Measurements from ENCODE around the gene CHD9NB.

DNA sequence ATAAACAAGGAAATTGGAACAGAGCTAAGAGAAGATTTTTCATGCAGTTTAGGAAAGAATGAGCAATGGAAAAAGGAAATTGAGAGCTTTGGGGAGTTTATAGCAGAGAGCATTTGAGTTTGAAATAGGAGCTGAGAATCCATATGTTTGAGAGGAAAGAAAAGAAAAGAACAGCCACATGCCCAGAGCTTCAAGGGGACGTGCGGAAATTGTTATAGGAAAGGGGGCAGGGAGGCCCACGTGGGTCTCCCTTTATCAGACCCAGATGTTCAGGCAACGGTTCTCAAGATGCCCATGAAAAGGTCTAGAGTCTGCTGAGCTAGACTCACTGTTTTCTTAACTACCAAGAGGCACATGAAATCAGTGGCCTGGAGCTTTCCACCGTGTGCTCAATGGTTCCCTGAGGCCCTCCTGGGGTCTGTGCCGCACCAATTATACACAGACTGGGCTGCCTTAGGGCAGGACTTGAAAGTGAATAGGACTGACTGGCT lies 33.3 kb upstream of the CHD9NB start:
- TF ChIP-seq, protein P1, sequence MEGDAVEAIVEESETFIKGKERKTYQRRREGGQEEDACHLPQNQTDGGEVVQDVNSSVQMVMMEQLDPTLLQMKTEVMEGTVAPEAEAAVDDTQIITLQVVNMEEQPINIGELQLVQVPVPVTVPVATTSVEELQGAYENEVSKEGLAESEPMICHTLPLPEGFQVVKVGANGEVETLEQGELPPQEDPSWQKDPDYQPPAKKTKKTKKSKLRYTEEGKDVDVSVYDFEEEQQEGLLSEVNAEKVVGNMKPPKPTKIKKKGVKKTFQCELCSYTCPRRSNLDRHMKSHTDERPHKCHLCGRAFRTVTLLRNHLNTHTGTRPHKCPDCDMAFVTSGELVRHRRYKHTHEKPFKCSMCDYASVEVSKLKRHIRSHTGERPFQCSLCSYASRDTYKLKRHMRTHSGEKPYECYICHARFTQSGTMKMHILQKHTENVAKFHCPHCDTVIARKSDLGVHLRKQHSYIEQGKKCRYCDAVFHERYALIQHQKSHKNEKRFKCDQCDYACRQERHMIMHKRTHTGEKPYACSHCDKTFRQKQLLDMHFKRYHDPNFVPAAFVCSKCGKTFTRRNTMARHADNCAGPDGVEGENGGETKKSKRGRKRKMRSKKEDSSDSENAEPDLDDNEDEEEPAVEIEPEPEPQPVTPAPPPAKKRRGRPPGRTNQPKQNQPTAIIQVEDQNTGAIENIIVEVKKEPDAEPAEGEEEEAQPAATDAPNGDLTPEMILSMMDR (IDR thresholded peaks at IDR 0.05 in 4 of 5, conservative IDR thresholded peaks at IDR 0.05 in 1 of 5), result no peak
- no peak for TF ChIP-seq POLR2A (IDR thresholded peaks at IDR 0.05)
